ENCODE measurements around the gene SMURF1. TPM values are rescaled to one million over a fixed set of nuclear protein-coding genes. Genes with fewer than 3 reads are reported as not detected.

SMURF1 gene
- total and polyA plus RNA-seq, 2 of the 4 experiments (the other 2 are of a cell fraction) = 13.4 to 20.3 TPM

DNA sequence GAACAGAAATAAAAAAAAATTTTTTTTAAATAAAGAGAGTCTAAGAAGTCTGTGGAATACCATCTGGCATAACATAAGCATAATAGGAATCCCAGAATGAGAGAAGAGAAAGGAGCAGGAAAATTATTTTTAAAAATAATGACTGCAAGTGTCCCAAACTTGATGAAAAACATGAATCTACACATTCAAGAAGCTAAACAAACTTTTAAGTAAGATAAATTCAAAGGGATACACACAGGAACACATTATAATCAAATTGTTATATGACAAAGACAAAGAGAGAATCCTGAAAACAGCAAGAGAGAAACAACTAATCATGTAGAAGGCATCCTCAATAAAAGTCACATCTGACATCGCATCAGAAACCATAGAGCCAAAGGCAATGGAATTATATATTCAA lies 30.9 kb downstream of the SMURF1 start:
- Histone ChIP-seq H3K23ac (ENCODE audit: low read depth, low read length) (no peak overlapping the region), H3K4me1 (ENCODE audit: control insufficient read depth, insufficient read depth, low read length) (peaks cover 21% of the 10 kb centered on the region), H3K27me3 (ENCODE audit: control insufficient read depth, insufficient read depth, low read length) (no peaks in the 10 kb centered on the region), H3K9me1 (ENCODE audit: insufficient read depth, low read length) (peaks cover 20% of the 10 kb centered on the region), H2AK9ac (replicated peaks; ENCODE audit: low read depth, low read length, poor library complexity) (no peak overlapping the region), H2BK15ac (ENCODE audit: low read depth, low read length) (no peak overlapping the region), H3K27ac (ENCODE audit: insufficient read depth, low read length) (no peak overlapping the region), H4K91ac (ENCODE audit: insufficient read depth, low read depth, low read length) (no peak overlapping the region), H4K8ac (ENCODE audit: low read depth in 2 of 2, low read length in 2 of 2) (no peak overlapping the region), H3K79me1 (ENCODE audit: low read depth in 1 of 2, low read length in 2 of 2) (peaks cover 14 to 45% of the 10 kb centered on the region in 2 experiments), H3K9me3 (ENCODE audit: control insufficient read depth, insufficient read depth, low read length) (no peaks in the 10 kb centered on the region), H2AK5ac (ENCODE audit: low read depth, low read length) (no peak overlapping the region), H4K5ac (ENCODE audit: low read depth, low read length) (no peak overlapping the region), H3K14ac (replicated peaks; ENCODE audit: low read depth, low read length) (no peak overlapping the region), H3K9ac (ENCODE audit: low read depth, low read length) (no peak overlapping the region), H2BK120ac (ENCODE audit: low read depth, low read length) (no peak overlapping the region), H2AFZ (replicated peaks; ENCODE audit: low read length, poor library complexity) (no peak overlapping the region), H4K20me1 (ENCODE audit: insufficient read depth, low read length) (peaks cover 38% of the 10 kb centered on the region), H3K36me3 (ENCODE audit: control insufficient read depth, insufficient read depth, low read length) (peaks cover 2% of the 10 kb centered on the region; the same call in 1 of the 2 replicates), H3K4me2 (ENCODE audit: low read depth, low read length) (no peak overlapping the region), H3K18ac (ENCODE audit: low read depth, low read length) (no peak overlapping the region), H3K4ac (ENCODE audit: low read depth, low read length) (no peak overlapping the region), H2BK5ac (ENCODE audit: low read depth, low read length, poor library complexity, severe bottlenecking) (no peak overlapping the region), H2BK20ac (ENCODE audit: low read depth, low read length) (no peak overlapping the region), H3K56ac (ENCODE audit: extremely low read depth, insufficient read depth, low read length) (no peak overlapping the region), H3K4me3 (ENCODE audit: insufficient read depth, low read depth, low read length) (no peak overlapping the region)
- ATAC-seq (ENCODE audit: low read depth) (no peak), DNase-seq (no peak)
- dilution Hi-C loops (cut with HindIII; ENCODE audit: low sequenced_read_pairs, unreplicated experiment) (no loop called here), in situ Hi-C loops (cut with MboI; ENCODE audit: low sequenced_read_pairs) (no loop called here), intact Hi-C loops (cut with micrococcal nuclease) (no loop called here)
- no TSS peak for BruUV-seq (replicated peaks)
- TF ChIP-seq RCOR1 (IDR thresholded peaks at IDR 0.05; ENCODE audit: insufficient replicate concordance, low read length) = no peak
- no peak for TF ChIP-seq CHD1 (IDR thresholded peaks at IDR 0.05; ENCODE audit: low read depth, low read length)
- TF ChIP-seq MAFK (IDR thresholded peaks at IDR 0.05; ENCODE audit: low read depth, low read length) = no peak
- TF ChIP-seq BHLHE40 (IDR thresholded peaks at IDR 0.05; ENCODE audit: low read depth, low read length) = no peak
- TF ChIP-seq FOS (IDR thresholded peaks at IDR 0.05; ENCODE audit: low read depth, low read length) = no peak
- TF ChIP-seq POLR2A (IDR thresholded peaks at IDR 0.05; ENCODE audit: low read depth, low read length) = no peak
- TF ChIP-seq, protein P1, sequence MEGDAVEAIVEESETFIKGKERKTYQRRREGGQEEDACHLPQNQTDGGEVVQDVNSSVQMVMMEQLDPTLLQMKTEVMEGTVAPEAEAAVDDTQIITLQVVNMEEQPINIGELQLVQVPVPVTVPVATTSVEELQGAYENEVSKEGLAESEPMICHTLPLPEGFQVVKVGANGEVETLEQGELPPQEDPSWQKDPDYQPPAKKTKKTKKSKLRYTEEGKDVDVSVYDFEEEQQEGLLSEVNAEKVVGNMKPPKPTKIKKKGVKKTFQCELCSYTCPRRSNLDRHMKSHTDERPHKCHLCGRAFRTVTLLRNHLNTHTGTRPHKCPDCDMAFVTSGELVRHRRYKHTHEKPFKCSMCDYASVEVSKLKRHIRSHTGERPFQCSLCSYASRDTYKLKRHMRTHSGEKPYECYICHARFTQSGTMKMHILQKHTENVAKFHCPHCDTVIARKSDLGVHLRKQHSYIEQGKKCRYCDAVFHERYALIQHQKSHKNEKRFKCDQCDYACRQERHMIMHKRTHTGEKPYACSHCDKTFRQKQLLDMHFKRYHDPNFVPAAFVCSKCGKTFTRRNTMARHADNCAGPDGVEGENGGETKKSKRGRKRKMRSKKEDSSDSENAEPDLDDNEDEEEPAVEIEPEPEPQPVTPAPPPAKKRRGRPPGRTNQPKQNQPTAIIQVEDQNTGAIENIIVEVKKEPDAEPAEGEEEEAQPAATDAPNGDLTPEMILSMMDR (conservative IDR thresholded peaks at IDR 0.05; ENCODE audit: low read depth, low read length) = no peak
- no peak for TF ChIP-seq RAD21 (IDR thresholded peaks at IDR 0.05; ENCODE audit: low read length)
- TF ChIP-seq SMC3 (IDR thresholded peaks at IDR 0.05; ENCODE audit: low read depth, low read length) = no peak
- TF ChIP-seq, protein P2, sequence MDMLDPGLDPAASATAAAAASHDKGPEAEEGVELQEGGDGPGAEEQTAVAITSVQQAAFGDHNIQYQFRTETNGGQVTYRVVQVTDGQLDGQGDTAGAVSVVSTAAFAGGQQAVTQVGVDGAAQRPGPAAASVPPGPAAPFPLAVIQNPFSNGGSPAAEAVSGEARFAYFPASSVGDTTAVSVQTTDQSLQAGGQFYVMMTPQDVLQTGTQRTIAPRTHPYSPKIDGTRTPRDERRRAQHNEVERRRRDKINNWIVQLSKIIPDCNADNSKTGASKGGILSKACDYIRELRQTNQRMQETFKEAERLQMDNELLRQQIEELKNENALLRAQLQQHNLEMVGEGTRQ (IDR thresholded peaks at IDR 0.05; ENCODE audit: low read depth, low read length) = no peak
- TF ChIP-seq NFE2L2 (IDR thresholded peaks at IDR 0.05; ENCODE audit: low read depth, low read length) = no peak
- TF ChIP-seq RFX5 (IDR thresholded peaks at IDR 0.05; ENCODE audit: low read depth, low read length) = no peak
- TF ChIP-seq, protein P3, sequence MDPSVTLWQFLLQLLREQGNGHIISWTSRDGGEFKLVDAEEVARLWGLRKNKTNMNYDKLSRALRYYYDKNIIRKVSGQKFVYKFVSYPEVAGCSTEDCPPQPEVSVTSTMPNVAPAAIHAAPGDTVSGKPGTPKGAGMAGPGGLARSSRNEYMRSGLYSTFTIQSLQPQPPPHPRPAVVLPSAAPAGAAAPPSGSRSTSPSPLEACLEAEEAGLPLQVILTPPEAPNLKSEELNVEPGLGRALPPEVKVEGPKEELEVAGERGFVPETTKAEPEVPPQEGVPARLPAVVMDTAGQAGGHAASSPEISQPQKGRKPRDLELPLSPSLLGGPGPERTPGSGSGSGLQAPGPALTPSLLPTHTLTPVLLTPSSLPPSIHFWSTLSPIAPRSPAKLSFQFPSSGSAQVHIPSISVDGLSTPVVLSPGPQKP (IDR thresholded peaks at IDR 0.05; ENCODE audit: borderline replicate concordance, low read depth, low read length) = no peak
- TF ChIP-seq CEBPB (IDR thresholded peaks at IDR 0.05; ENCODE audit: low read depth, low read length) = no peak
- TF ChIP-seq MAZ (IDR thresholded peaks at IDR 0.05; ENCODE audit: borderline replicate concordance, low read depth, low read length) = no peak
- no peak for TF ChIP-seq MXI1 (IDR thresholded peaks at IDR 0.05; ENCODE audit: borderline replicate concordance, low read depth, low read length)
- CTCF ChIA-PET = interaction anchor here (0.5 to 1.3 kb wide), 2 partner anchors 8 to 16 kb away, joined by 4 to 7 read pairs; no protein-coding TSS in a partner anchor
- POLR2A ChIA-PET (ENCODE audit: unreplicated experiment) = no interaction called here
- no CpG with 5 or more reads among the region's 1 CpG for WGBS, 2 experiments (ENCODE audit: extremely low coverage in 2 of 2, insufficient read length in 1 of 2)
